Astrocyte (in vitro differentiated cells and primary cell): ENCODE data around the gene ZFPM1. TPM values are rescaled to one million over a fixed set of nuclear protein-coding genes. Genes with fewer than 3 reads are reported as not detected.

Experiments used
- DNase-seq: peaks from one replicate; pipeline ENCODE4 v3.0.0-alpha.2; 2010; ENCODE audit warnings: low read depth
- FAIRE-seq: peaks from 2 replicates; lab custom pipeline; 2011; peaks lifted over from hg19 to GRCh38; lab: Jason Lieb, UNC
- H2AFZ ChIP-seq: 2 replicates; pipeline ENCODE4 v1.6.0; 2012; ENCODE audit warnings: low read depth, low read length, inconsistent platforms
- H3K27ac ChIP-seq: 2 replicates; pipeline ENCODE4 v1.5.1; 2011; ENCODE audit warnings: low read depth, low read length, inconsistent platforms
- H3K27me3 ChIP-seq: 2 replicates; pipeline ENCODE4 v1.6.0; 2011; ENCODE audit warnings: low read length, inconsistent platforms; ENCODE audit not compliant: insufficient read depth
- H3K36me3 ChIP-seq: 2 replicates; pipeline ENCODE4 v1.5.1; 2011; ENCODE audit warnings: low read length, inconsistent platforms; ENCODE audit not compliant: insufficient read depth
- H3K4me1 ChIP-seq: 2 replicates; pipeline ENCODE4 v1.5.1; 2011; ENCODE audit warnings: low read length, inconsistent platforms; ENCODE audit not compliant: insufficient read depth
- H3K4me2 ChIP-seq: 2 replicates; pipeline ENCODE4 v1.6.0; 2012; ENCODE audit warnings: low read length, inconsistent platforms
- H3K4me3 ChIP-seq: 2 replicates; pipeline ENCODE4 v1.5.1; 2011; ENCODE audit warnings: low read depth, mild to moderate bottlenecking, low read length, inconsistent platforms; ENCODE audit not compliant: insufficient read depth
- H3K79me2 ChIP-seq: 2 replicates; pipeline ENCODE4 v1.6.0; 2012; ENCODE audit warnings: mild to moderate bottlenecking, low read length, inconsistent platforms; ENCODE audit not compliant: insufficient read depth
- H3K9ac ChIP-seq: 2 replicates; pipeline ENCODE4 v1.6.0; 2012; ENCODE audit warnings: mild to moderate bottlenecking, low read length, inconsistent platforms
- H3K9me3 ChIP-seq: 2 replicates; pipeline ENCODE4 v1.5.1; 2012; ENCODE audit warnings: low read depth, mild to moderate bottlenecking, low read length, inconsistent platforms; ENCODE audit not compliant: insufficient read depth
- H4K20me1 ChIP-seq: 2 replicates; pipeline ENCODE4 v1.6.0; 2012; ENCODE audit warnings: low read length, inconsistent platforms; ENCODE audit not compliant: insufficient read depth
- H3K27ac Mint-ChIP-seq: one replicate; pipeline ENCODE4 v1.8.0; 2021; ENCODE audit warnings: mild to moderate bottlenecking, mixed read lengths; ENCODE audit not compliant: unreplicated experiment
- H3K27me3 Mint-ChIP-seq: one replicate; pipeline ENCODE4 v1.8.0; 2021; ENCODE audit warnings: low read depth, mixed read lengths; ENCODE audit not compliant: unreplicated experiment
- H3K36me3 Mint-ChIP-seq: one replicate; pipeline ENCODE4 v1.8.0; 2021; ENCODE audit warnings: low read depth, mixed read lengths; ENCODE audit not compliant: unreplicated experiment
- H3K4me1 Mint-ChIP-seq: one replicate; pipeline ENCODE4 v1.8.0; 2021; ENCODE audit warnings: low read depth, mixed read lengths; ENCODE audit not compliant: unreplicated experiment
- H3K4me3 Mint-ChIP-seq: one replicate; pipeline ENCODE4 v1.8.0; 2021; ENCODE audit warnings: mild to moderate bottlenecking, moderate library complexity, mixed read lengths; ENCODE audit not compliant: unreplicated experiment
- H3K9me3 Mint-ChIP-seq: one replicate; pipeline ENCODE4 v1.8.0; 2021; ENCODE audit warnings: mild to moderate bottlenecking, mixed read lengths; ENCODE audit not compliant: unreplicated experiment
- EZH2 ChIP-seq: IDR thresholded peaks from 2 replicates; pipeline ENCODE4 v1.6.1; 2012; ENCODE audit warnings: mild to moderate bottlenecking, low read length, inconsistent platforms; ENCODE audit not compliant: insufficient read depth
- total RNA-seq: library from RNA; stranded (reverse); gene quantifications from 2 replicates; pipeline ENCODE4 v1.2.1, GENCODE V29; 2021
- TF ChIP-seq, protein P1 (sequence below): IDR thresholded peaks from 2 replicates; pipeline ENCODE4 v1.5.1; 2011; ENCODE audit warnings: low read depth, mild to moderate bottlenecking, inconsistent platforms, low read length, moderate library complexity; ENCODE audit not compliant: insufficient read depth

ZFPM1 gene
- total RNA-seq, 1 donor from 2014 or later = 8.6 TPM

DNA sequence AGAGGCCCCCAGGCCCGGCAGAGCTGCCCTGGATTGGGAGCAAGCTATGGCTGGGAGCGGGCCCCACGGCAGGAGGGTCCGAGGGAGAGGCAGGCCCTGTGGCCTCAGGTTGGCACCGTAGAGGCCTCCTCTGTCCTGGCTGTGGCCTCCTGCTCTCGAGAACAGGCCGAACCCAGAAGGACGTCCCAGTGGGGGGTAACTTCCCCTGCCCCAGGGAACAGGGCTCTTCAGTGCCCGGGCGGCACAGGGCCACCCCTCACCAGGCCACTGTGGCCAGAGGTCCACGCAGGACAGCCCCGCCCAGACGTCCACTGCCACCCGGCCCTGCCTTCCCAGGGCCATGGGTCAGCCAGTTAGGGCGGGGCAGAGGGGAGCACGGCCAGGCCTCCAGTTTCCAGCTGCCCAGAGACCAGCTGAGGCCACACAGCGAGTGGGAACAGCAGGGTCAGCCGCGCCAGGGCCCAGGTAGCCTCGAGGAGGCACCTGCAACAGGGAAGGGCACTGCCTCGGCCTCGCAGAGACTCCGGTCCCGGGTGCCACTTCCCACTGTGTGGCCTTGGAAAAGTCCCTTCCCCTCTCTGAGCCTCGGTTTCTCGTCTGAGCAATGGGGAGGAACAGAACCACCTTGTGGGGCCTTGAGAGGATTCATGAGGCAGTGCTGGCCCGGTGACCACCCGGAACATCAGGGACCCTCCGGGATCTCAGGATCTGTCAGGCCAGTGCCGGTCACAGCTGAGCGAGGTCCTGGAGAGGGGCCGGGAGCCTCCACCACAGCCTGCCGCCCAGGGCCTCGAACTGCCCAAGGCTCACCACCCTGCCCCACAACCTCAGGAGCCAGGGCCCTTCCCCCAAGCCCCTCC, 38.3 kb upstream of the ZFPM1 start:
- no peak overlapping the region for H3K4me3 ChIP-seq
- no peaks in the 10 kb centered on the region for H3K27me3 ChIP-seq
- Mint-ChIP-seq H3K4me3 (no peak overlapping the region), H3K27ac (no peak overlapping the region), H3K4me1 (no peaks in the 10 kb centered on the region), H3K27me3 (peaks cover 2% of the 10 kb centered on the region), H3K36me3 (peaks cover 18% of the 10 kb centered on the region), H3K9me3 (no peaks in the 10 kb centered on the region)
- H4K20me1 ChIP-seq = peaks cover 93% of the 10 kb centered on the region
- DNase-seq = no peak
- peaks cover 21% of the 10 kb centered on the region for H3K79me2 ChIP-seq
- FAIRE-seq = no peak
- no peaks in the 10 kb centered on the region for H3K4me1 ChIP-seq
- H2AFZ ChIP-seq = no peak overlapping the region
- no peaks in the 10 kb centered on the region for H3K9me3 ChIP-seq
- H3K9ac ChIP-seq = no peak overlapping the region
- H3K4me2 ChIP-seq = no peak overlapping the region
- TF ChIP-seq, protein P1, sequence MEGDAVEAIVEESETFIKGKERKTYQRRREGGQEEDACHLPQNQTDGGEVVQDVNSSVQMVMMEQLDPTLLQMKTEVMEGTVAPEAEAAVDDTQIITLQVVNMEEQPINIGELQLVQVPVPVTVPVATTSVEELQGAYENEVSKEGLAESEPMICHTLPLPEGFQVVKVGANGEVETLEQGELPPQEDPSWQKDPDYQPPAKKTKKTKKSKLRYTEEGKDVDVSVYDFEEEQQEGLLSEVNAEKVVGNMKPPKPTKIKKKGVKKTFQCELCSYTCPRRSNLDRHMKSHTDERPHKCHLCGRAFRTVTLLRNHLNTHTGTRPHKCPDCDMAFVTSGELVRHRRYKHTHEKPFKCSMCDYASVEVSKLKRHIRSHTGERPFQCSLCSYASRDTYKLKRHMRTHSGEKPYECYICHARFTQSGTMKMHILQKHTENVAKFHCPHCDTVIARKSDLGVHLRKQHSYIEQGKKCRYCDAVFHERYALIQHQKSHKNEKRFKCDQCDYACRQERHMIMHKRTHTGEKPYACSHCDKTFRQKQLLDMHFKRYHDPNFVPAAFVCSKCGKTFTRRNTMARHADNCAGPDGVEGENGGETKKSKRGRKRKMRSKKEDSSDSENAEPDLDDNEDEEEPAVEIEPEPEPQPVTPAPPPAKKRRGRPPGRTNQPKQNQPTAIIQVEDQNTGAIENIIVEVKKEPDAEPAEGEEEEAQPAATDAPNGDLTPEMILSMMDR = no peak
- no peak for TF ChIP-seq EZH2
- H3K27ac ChIP-seq = no peak overlapping the region
- no peaks in the 10 kb centered on the region for H3K36me3 ChIP-seq

DNA sequence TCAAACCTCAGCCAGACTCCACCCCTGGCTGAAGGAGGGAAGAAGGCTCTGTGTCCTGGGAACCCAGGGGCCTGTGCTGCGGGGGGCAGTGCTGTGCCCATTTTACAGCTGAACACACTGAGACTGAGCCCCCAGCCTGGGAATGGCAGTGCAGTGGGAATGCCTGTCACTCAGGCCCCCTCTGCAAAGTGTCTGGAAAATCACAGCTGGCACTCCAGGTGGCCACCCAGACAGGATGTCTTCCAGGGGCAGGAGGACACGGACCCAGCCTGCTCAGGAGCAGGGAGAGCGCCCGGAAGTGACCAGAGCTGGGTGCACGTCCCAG, 37.7 kb upstream of the ZFPM1 start:
- no peak for FAIRE-seq
- H3K27ac Mint-ChIP-seq = no peak overlapping the region

More for the DNA sequence above, 37.7 kb upstream of the ZFPM1 start:
- no peak overlapping the region for H3K4me3 ChIP-seq
- Mint-ChIP-seq H3K9me3 (no peaks in the 10 kb centered on the region), H3K36me3 (peaks cover 13% of the 10 kb centered on the region), H3K27me3 (peaks cover 2% of the 10 kb centered on the region), H3K4me1 (no peaks in the 10 kb centered on the region), H3K4me3 (no peak overlapping the region)
- no peak overlapping the region for H2AFZ ChIP-seq
- H3K27ac ChIP-seq = no peak overlapping the region
- H3K4me1 ChIP-seq = no peaks in the 10 kb centered on the region
- peaks cover 15% of the 10 kb centered on the region for H3K79me2 ChIP-seq
- TF ChIP-seq EZH2 = no peak
- TF ChIP-seq, protein P1 = no peak
- no peak overlapping the region for H3K4me2 ChIP-seq
- no peaks in the 10 kb centered on the region for H3K9me3 ChIP-seq
- no peak for DNase-seq
- H3K9ac ChIP-seq = no peak overlapping the region
- no peaks in the 10 kb centered on the region for H3K27me3 ChIP-seq
- no peaks in the 10 kb centered on the region for H3K36me3 ChIP-seq
- H4K20me1 ChIP-seq = peaks cover 93% of the 10 kb centered on the region
